ENCODE measurements around the gene USP49.

The USP49 gene

GRCh38 chr6:41801380-41801779, 93.8 kb downstream of the USP49 start:
- Mint-ChIP-seq H3K27ac (no peak overlapping the region), H3K27me3 (no peaks in the 10 kb centered on the region)
- intact Hi-C loops (cut with micrococcal nuclease): no loop called here

GRCh38 chr6:41799559-41799911, 95.6 kb downstream of the USP49 start:
- Mint-ChIP-seq H3K4me1 (ENCODE audit: low read depth) (peaks cover 13% of the 10 kb centered on the region), H3K36me3 (ENCODE audit: low read depth) (peaks cover 30% of the 10 kb centered on the region), H3K27me3 (no peaks in the 10 kb centered on the region), H3K27ac (no peak overlapping the region), H3K9me3 (no peaks in the 10 kb centered on the region), H3K4me3 (no peak overlapping the region)
- intact Hi-C loops (cut with micrococcal nuclease): loop anchor here (10.0 kb wide), 1 partner anchor 45 kb away; no protein-coding TSS in a partner anchor

More at GRCh38 chr6:41801380-41801779, 93.8 kb downstream of the USP49 start:
- no peaks in the 10 kb centered on the region for H3K4me1 Mint-ChIP-seq (ENCODE audit: low read depth)
- no peak overlapping the region for H3K4me3 Mint-ChIP-seq
- H3K36me3 Mint-ChIP-seq (ENCODE audit: low read depth): peaks cover 32% of the 10 kb centered on the region
- H3K9me3 Mint-ChIP-seq: no peaks in the 10 kb centered on the region

- intact Hi-C loops (cut with micrococcal nuclease): loop anchor here (10.0 kb wide), 1 partner anchor 46 kb away; no protein-coding TSS in a partner anchor
- Mint-ChIP-seq H3K4me3 (no peak overlapping the region), H3K9me3 (no peaks in the 10 kb centered on the region), H3K27ac (no peak overlapping the region), H3K27me3 (no peaks in the 10 kb centered on the region), H3K36me3 (ENCODE audit: low read depth) (peaks cover 30% of the 10 kb centered on the region), H3K4me1 (ENCODE audit: low read depth) (peaks cover 13% of the 10 kb centered on the region)
Measured at GRCh38 chr6:41798901-41799558, 96.1 kb downstream of the USP49 start.

DNA sequence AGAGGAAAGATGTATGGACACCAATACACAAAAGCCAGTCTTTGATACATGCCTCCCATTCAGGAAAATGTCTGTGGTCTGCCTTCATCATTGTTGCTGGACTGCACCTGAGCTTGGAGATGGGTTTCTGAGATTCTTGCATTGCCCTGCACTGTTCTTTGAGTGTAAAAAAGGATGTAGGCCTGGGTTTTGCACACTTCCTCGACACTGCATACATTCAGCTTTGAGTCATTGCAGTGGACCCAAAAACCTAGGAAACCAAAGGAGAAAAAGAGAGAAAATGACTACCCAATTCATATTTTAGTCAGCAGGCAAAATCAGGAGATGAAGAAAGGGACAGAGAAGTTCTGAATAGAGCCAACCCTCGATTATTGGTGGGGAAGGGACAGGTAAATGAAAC, 98.7 kb downstream of the USP49 start:
- no peaks in the 10 kb centered on the region for H3K27me3 Mint-ChIP-seq
- intact Hi-C loops (cut with micrococcal nuclease): loop anchor here (10.0 kb wide), 1 partner anchor 48 kb away; no protein-coding TSS in a partner anchor
- no peak overlapping the region for H3K27ac Mint-ChIP-seq
- H3K4me3 Mint-ChIP-seq: no peak overlapping the region
- H3K9me3 Mint-ChIP-seq: no peaks in the 10 kb centered on the region
- peaks cover 13% of the 10 kb centered on the region for H3K4me1 Mint-ChIP-seq (ENCODE audit: low read depth)
- H3K36me3 Mint-ChIP-seq (ENCODE audit: low read depth): peaks cover 52% of the 10 kb centered on the region

- Mint-ChIP-seq H3K4me1 (ENCODE audit: low read depth) (peaks cover 29% of the 10 kb centered on the region), H3K36me3 (ENCODE audit: low read depth) (peaks cover 65% of the 10 kb centered on the region), H3K9me3 (no peaks in the 10 kb centered on the region), H3K4me3 (no peak overlapping the region), H3K27ac (no peak overlapping the region), H3K27me3 (no peaks in the 10 kb centered on the region)
- intact Hi-C loops (cut with micrococcal nuclease): loop anchor here (10.0 kb wide), 1 partner anchor 53 kb away; no protein-coding TSS in a partner anchor
Measured at GRCh38 chr6:41791984-41792383, 103.2 kb downstream of the USP49 start.

GRCh38 chr6:41791305-41791704, 103.9 kb downstream of the USP49 start:
- H3K36me3 Mint-ChIP-seq (ENCODE audit: low read depth): peaks cover 65% of the 10 kb centered on the region
- no peak overlapping the region for H3K4me3 Mint-ChIP-seq
- intact Hi-C loops (cut with micrococcal nuclease): loop anchor here (10.0 kb wide), 1 partner anchor 53 kb away; no protein-coding TSS in a partner anchor
- H3K9me3 Mint-ChIP-seq: no peaks in the 10 kb centered on the region
- no peak overlapping the region for H3K27ac Mint-ChIP-seq
- peaks cover 29% of the 10 kb centered on the region for H3K4me1 Mint-ChIP-seq (ENCODE audit: low read depth)
- H3K27me3 Mint-ChIP-seq: no peaks in the 10 kb centered on the region

DNA sequence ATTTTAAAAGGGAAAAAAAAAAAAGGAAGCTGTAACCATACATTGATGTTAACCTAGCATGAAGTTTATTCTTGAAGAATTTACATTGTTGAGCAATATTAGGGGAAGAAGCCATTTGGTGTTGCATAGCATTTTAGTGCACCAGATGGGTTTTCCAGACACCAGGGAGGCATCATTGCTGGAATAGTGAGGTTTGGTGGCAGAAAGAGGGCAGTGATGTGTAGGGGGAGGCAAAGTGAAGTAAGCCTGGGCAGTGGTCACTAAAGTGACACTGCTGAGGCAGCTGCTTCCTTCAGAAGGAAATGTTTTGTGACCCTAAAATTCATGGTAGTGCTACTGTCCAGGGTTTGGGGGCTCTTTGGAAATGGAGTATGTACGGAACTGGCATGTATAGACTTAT, 105.1 kb downstream of the USP49 start:
- no peak overlapping the region for H3K27ac Mint-ChIP-seq
- peaks cover 31% of the 10 kb centered on the region for H3K4me1 Mint-ChIP-seq (ENCODE audit: low read depth)
- intact Hi-C loops (cut with micrococcal nuclease): loop anchor here (10.0 kb wide), 1 partner anchor 55 kb away; no protein-coding TSS in a partner anchor
- H3K27me3 Mint-ChIP-seq: no peaks in the 10 kb centered on the region
- no peaks in the 10 kb centered on the region for H3K9me3 Mint-ChIP-seq
- no peak overlapping the region for H3K4me3 Mint-ChIP-seq
- peaks cover 62% of the 10 kb centered on the region for H3K36me3 Mint-ChIP-seq (ENCODE audit: low read depth)

GRCh38 chr6:41789390-41789724, 105.8 kb downstream of the USP49 start:
- Mint-ChIP-seq H3K9me3 (no peaks in the 10 kb centered on the region), H3K27me3 (no peaks in the 10 kb centered on the region), H3K36me3 (ENCODE audit: low read depth) (peaks cover 57% of the 10 kb centered on the region), H3K4me1 (ENCODE audit: low read depth) (peaks cover 36% of the 10 kb centered on the region), H3K4me3 (no peak overlapping the region), H3K27ac (no peak overlapping the region)
- intact Hi-C loops (cut with micrococcal nuclease): loop anchor here (5.0 kb wide), 2 partner anchors 108 to 773 kb away; partner anchors contain the start of genes UBR2 and USP49

- no peaks in the 10 kb centered on the region for H3K27me3 Mint-ChIP-seq
Measured at GRCh38 chr6:41787219-41787917, 107.8 kb downstream of the USP49 start, which contains the start of gene TOMM6. Gene TOMM6 (plus strand): TSS chr6:41787694. CDS start chr6:41787698, 4 bp downstream.

DNA sequence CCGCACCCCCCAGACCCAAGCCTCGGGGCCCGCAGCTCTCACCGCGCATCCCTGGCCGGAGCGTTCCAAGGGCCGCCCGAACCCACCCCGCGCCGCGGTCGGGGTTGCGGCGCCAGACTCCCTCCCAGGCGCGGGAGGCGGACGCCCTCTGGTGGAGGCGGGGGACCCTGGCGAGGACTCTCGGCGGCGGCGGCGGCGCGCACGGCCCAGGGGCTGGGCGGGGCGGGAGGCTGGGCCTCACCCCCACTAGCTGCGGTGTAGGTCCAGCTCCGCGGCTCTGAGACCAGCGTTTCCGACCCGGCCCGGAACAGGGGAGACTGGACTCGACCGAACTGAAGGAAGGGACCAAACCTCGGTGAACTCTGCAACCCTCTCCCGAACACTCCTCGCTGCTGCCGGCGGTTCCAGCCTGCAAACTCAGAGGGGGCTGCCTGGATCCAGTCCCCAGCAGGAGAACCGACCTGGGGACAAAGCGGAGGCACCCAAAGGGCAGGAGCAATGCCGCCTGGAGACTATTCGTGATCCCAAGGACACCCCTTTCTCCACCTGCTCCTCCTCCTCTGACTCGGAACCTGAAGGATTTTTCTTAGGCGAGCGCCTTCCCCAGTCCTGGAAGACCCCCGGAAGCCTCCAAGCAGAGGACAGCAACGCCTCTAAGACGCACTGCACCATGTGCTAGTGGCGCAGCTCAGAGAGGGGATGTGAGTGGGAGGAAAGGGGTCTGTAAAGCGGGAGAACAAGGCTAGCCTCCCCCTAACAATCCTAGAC, 108.5 kb downstream of the USP49 start:
- H3K4me3 Mint-ChIP-seq: peak overlapping the region; percentile 90
- H3K36me3 Mint-ChIP-seq (ENCODE audit: low read depth): peaks cover 36% of the 10 kb centered on the region
- peak overlapping the region; percentile 96 for H3K27ac Mint-ChIP-seq
- H3K27me3 Mint-ChIP-seq: peaks cover 1% of the 10 kb centered on the region
- intact Hi-C loops (cut with micrococcal nuclease): loop anchor here (1.0 to 5.0 kb wide), 4 partner anchors 52 to 776 kb away; partner anchors contain the start of genes BYSL, MED20, TFEB and UBR2
- H3K4me1 Mint-ChIP-seq (ENCODE audit: low read depth): peaks cover 50% of the 10 kb centered on the region
- H3K9me3 Mint-ChIP-seq: no peaks in the 10 kb centered on the region

More at GRCh38 chr6:41787219-41787917, 107.8 kb downstream of the USP49 start, which contains the start of gene TOMM6:
- Mint-ChIP-seq H3K4me1 (ENCODE audit: low read depth) (peaks cover 46% of the 10 kb centered on the region), H3K27ac (peak within 1 kb of the TSS; percentile 96), H3K4me3 (peak within 1 kb of the TSS; percentile 90), H3K36me3 (ENCODE audit: low read depth) (peaks cover 44% of the 10 kb centered on the region), H3K9me3 (no peaks in the 10 kb centered on the region)
- intact Hi-C loops (cut with micrococcal nuclease): loop anchor here (1.0 to 5.0 kb wide), 4 partner anchors 53 to 775 kb away; partner anchors contain the start of genes BYSL, MED20, TFEB and UBR2

GRCh38 chr6:41785689-41786450, 109.3 kb downstream of the USP49 start:
- peak overlapping the region; percentile 90 for H3K4me3 Mint-ChIP-seq
- H3K9me3 Mint-ChIP-seq: no peaks in the 10 kb centered on the region
- H3K4me1 Mint-ChIP-seq (ENCODE audit: low read depth): peaks cover 58% of the 10 kb centered on the region
- intact Hi-C loops (cut with micrococcal nuclease): loop anchor here (2.0 to 5.0 kb wide), 3 partner anchors 51 to 776 kb away; partner anchors contain the start of genes TFEB, UBR2 and USP49
- peaks cover 35% of the 10 kb centered on the region for H3K36me3 Mint-ChIP-seq (ENCODE audit: low read depth)
- H3K27ac Mint-ChIP-seq: peak overlapping the region; percentile 96
- H3K27me3 Mint-ChIP-seq: peaks cover 1% of the 10 kb centered on the region

- H3K4me3 Mint-ChIP-seq: peak overlapping the region; percentile 32
- peaks cover 1% of the 10 kb centered on the region for H3K27me3 Mint-ChIP-seq
- peak overlapping the region; percentile 96 for H3K27ac Mint-ChIP-seq
- intact Hi-C loops (cut with micrococcal nuclease): loop anchor here (5.0 kb wide), 2 partner anchors 112 to 777 kb away; partner anchors contain the start of genes UBR2 and USP49
- H3K9me3 Mint-ChIP-seq: no peaks in the 10 kb centered on the region
- H3K4me1 Mint-ChIP-seq (ENCODE audit: low read depth): peaks cover 60% of the 10 kb centered on the region
- peaks cover 33% of the 10 kb centered on the region for H3K36me3 Mint-ChIP-seq (ENCODE audit: low read depth)
Measured at GRCh38 chr6:41785254-41785653, 109.9 kb downstream of the USP49 start.
